NCI-H2227 (cell line): ENCODE results near the gene CLPTM1L.
"Not testable (repeated sequence)": the region's sequence is repeated elsewhere in the genome, so short reads cannot be mapped to it uniquely, and the experiment has no call there.

Experiments
- DNase-seq: peaks from one replicate; lab custom pipeline; 2025; ENCODE audit not compliant: unreplicated experiment; lab: John Stamatoyannopoulos, UW

Gene CLPTM1L

GRCh38 chr5:1293416-1294205 lies 51.3 kb downstream of the CLPTM1L start:
- no peak for DNase-seq

- no peak for DNase-seq
These were observed 52.0 kb downstream of the CLPTM1L start for GRCh38 chr5:1292846-1293415.

GRCh38 chr5:1292139-1292538 lies 52.8 kb downstream of the CLPTM1L start:
- DNase-seq: no peak

GRCh38 chr5:1291611-1292080 lies 53.3 kb downstream of the CLPTM1L start:
- DNase-seq: no peak

- not testable (repeated sequence) for DNase-seq
These were observed 53.9 kb downstream of the CLPTM1L start for GRCh38 chr5:1290956-1291355.

GRCh38 chr5:1289559-1289958 lies 55.3 kb downstream of the CLPTM1L start:
- not testable (repeated sequence) for DNase-seq

- no peak for DNase-seq
These were observed 56.2 kb downstream of the CLPTM1L start for GRCh38 chr5:1288439-1289335.

- no peak for DNase-seq
These were observed 59.0 kb downstream of the CLPTM1L start for GRCh38 chr5:1285883-1286291.

GRCh38 chr5:1285141-1285540 lies 59.8 kb downstream of the CLPTM1L start:
- DNase-seq: no peak

GRCh38 chr5:1284336-1284970 lies 60.4 kb downstream of the CLPTM1L start:
- DNase-seq: not testable (repeated sequence)

- DNase-seq: not testable (repeated sequence)
These were observed 61.2 kb downstream of the CLPTM1L start for GRCh38 chr5:1283729-1284041.

- not testable (repeated sequence) for DNase-seq
These were observed 61.7 kb downstream of the CLPTM1L start for GRCh38 chr5:1282993-1283728.

- no peak for DNase-seq
These were observed 62.5 kb downstream of the CLPTM1L start for GRCh38 chr5:1282131-1282992.

- no peak for DNase-seq
These were observed 63.6 kb downstream of the CLPTM1L start for GRCh38 chr5:1281038-1281882.

GRCh38 chr5:1280177-1281037 lies 64.5 kb downstream of the CLPTM1L start:
- no peak for DNase-seq

GRCh38 chr5:1279443-1280151 lies 65.3 kb downstream of the CLPTM1L start:
- no peak for DNase-seq
